Gastrocnemius medialis (tissue), 4 donors: ENCODE measurements around the gene NFIC. TPM values are rescaled to one million over a fixed set of nuclear protein-coding genes. Genes with fewer than 3 reads are reported as not detected.

Source experiments
- ATAC-seq, 2 donors: fragments of 150-250 bp; one replicate each; pipeline ENCODE4 v1.9.1; 2016
- DNase-seq, 2 donors: peaks; one replicate each; pipeline ENCODE4 v3.0.0-alpha.2; 2019
- H3K27ac ChIP-seq, 4 donors: fragments of 200-600 bp; sonication (generic); 1 replicate in 1 of 4; 2 replicates in 3 of 4; pipeline ENCODE4 v1.5.1; 2016 to 2018; ENCODE audit warnings: mild to moderate bottlenecking in 2 of 4, moderate library complexity in 1 of 4
- H3K27me3 ChIP-seq, 3 donors: fragments of 200-600 bp; sonication (generic) in 2 of 3; 1 replicate in 1 of 3; 2 replicates in 2 of 3; pipeline versions ENCODE4 v1.5.1 to v1.6.0; 2016 to 2019; ENCODE audit warnings: mild to moderate bottlenecking in 1 of 3, moderate library complexity in 1 of 3
- H3K36me3 ChIP-seq, 2 donors: fragments of 200-600 bp; sonication (generic) in 1 of 2; one replicate each; pipeline ENCODE4 v1.5.1; 2017 to 2018
- H3K4me1 ChIP-seq, 2 donors: fragments of 200-600 bp; sonication (generic) in 1 of 2; one replicate each; pipeline ENCODE4 v1.5.1; 2016 to 2017; ENCODE audit warnings: mild to moderate bottlenecking in 2 of 2
- H3K4me3 ChIP-seq, 4 donors: fragments of 200-600 bp; sonication (generic) in 3 of 4; 1 replicate in 1 of 4; 2 replicates in 3 of 4; pipeline ENCODE4 v1.5.1; 2016 to 2019; ENCODE audit warnings: mild to moderate bottlenecking in 2 of 4
- H3K9me3 ChIP-seq, 3 donors: fragments of 200-600 bp; sonication (generic) in 2 of 3; 1 replicate in 1 of 3; 2 replicates in 2 of 3; pipeline ENCODE4 v1.5.1; 2016 to 2019
- CTCF ChIP-seq, 5 experiments: fragments of 450-650 bp in 3 of 5; fragments of 200-600 bp in 2 of 5; sonication (generic) in 2 of 5; IDR thresholded peaks in 4 of 5; conservative IDR thresholded peaks in 1 of 5; 1 replicate in 4 of 5; 2 replicates in 1 of 5; pipeline ENCODE4 v1.5.1; 2016 to 2019; ENCODE audit warnings: antibody characterized with exemption in 5 of 5, mild to moderate bottlenecking in 3 of 5, moderate library complexity in 3 of 5
- POLR2A ChIP-seq, 2 donors: fragments of 450-650 bp; IDR thresholded peaks; one replicate each; pipeline ENCODE4 v1.6.1; 2017; ENCODE audit warnings: antibody characterized with exemption in 2 of 2, mild to moderate bottlenecking in 2 of 2, moderate library complexity in 2 of 2
- in situ Hi-C, 4 donors: fragments of 200-750 bp; cut with MboI; loops; one replicate each; pipeline versions ENCODE4 v1.15.0 to v1.8.0; 2017; ENCODE audit warnings: low sequenced_read_pairs in 4 of 4
- intact Hi-C: fragments of 100-400 bp; cut with DNase I; formaldehyde crosslinking; loops from one replicate; pipeline ENCODE4 v1.15.1; 2023; ENCODE audit warnings: low total_unique reads
- total RNA-seq, 4 donors: library from RNA; depleted of rRNA; stranded (reverse); fragments of >200 nt; gene quantifications; one replicate each; pipeline versions ENCODE4 v1.1.0 to v1.2.3, GENCODE V29; 2016

The NFIC gene
- total RNA-seq, 4 donors from 2014 or later, result 90.2 to 403 (median 348) TPM

DNA sequence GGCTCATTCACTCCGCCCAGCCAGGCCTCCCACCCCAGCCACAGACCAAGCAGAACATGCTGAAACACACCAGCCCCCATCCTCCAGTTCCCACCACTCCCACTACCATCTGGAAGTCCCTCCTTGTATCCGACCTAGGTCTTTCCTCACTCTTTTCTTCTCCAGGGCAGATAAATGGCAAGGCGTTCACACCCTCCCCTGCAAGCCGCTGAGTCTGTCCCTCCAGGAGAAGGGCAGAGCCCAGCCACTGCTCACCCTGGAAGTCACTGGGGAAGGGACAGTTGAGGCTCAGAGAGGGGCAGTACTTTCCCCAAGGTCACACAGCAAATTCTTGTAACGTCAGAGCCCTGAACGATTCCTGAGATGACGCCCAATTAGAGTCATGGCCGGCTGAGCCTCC, 45.5 kb upstream of the NFIC start:
- Histone ChIP-seq H3K4me1 (no peaks in the 10 kb centered on the region), H3K4me3 (no peak overlapping the region), H3K27me3 (peaks cover 22 to 37% (median 34%) of the 10 kb centered on the region in 3 donors), H3K9me3 (no peaks in the 10 kb centered on the region), H3K36me3 (no peaks in the 10 kb centered on the region), H3K27ac (no peak overlapping the region)
- DNase-seq (no peak), ATAC-seq (no peak)
- no peak for TF ChIP-seq CTCF (IDR thresholded peaks at IDR 0.05 in 4 of 5, conservative IDR thresholded peaks at IDR 0.05 in 1 of 5)
- TF ChIP-seq POLR2A (IDR thresholded peaks at IDR 0.05), result no peak
- intact Hi-C loops (no loop called here), in situ Hi-C loops (loop anchor here in 2 of 4 donors (10.0 kb wide), 1 partner anchor 154 kb away; no protein-coding TSS in a partner anchor)

DNA sequence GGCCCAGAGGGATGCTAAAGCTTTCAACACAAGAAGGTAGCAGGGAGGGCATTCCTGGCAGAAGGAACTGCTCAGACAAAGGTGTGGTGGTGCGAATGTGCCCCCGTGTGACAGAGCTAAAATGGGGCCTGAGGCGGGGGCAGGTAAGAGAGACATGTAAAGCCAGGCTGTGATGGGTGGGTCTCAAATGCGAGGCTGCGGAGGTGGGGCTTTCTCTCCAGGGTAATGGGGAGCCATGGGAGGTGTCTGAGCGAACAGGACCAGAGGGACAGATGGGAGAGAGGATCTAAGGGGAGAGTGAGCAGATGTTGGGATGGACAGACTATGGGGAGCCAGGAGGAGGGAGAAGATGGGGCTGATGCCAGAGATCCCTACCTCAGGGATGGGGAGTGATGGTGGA, 44.7 kb upstream of the NFIC start:
- no peak for TF ChIP-seq POLR2A (IDR thresholded peaks at IDR 0.05)
- no peak for TF ChIP-seq CTCF (IDR thresholded peaks at IDR 0.05 in 4 of 5, conservative IDR thresholded peaks at IDR 0.05 in 1 of 5)
- in situ Hi-C loops (loop anchor here in 2 of 4 donors (10.0 kb wide), 1 partner anchor 153 kb away; no protein-coding TSS in a partner anchor), intact Hi-C loops (no loop called here)
- Histone ChIP-seq H3K4me3 (no peak overlapping the region), H3K9me3 (no peaks in the 10 kb centered on the region), H3K27ac (no peak overlapping the region), H3K36me3 (no peaks in the 10 kb centered on the region), H3K4me1 (no peaks in the 10 kb centered on the region), H3K27me3 (peaks cover 22 to 34% (median 30%) of the 10 kb centered on the region in 3 donors)
- ATAC-seq, result no peak
- DNase-seq, result no peak

DNA sequence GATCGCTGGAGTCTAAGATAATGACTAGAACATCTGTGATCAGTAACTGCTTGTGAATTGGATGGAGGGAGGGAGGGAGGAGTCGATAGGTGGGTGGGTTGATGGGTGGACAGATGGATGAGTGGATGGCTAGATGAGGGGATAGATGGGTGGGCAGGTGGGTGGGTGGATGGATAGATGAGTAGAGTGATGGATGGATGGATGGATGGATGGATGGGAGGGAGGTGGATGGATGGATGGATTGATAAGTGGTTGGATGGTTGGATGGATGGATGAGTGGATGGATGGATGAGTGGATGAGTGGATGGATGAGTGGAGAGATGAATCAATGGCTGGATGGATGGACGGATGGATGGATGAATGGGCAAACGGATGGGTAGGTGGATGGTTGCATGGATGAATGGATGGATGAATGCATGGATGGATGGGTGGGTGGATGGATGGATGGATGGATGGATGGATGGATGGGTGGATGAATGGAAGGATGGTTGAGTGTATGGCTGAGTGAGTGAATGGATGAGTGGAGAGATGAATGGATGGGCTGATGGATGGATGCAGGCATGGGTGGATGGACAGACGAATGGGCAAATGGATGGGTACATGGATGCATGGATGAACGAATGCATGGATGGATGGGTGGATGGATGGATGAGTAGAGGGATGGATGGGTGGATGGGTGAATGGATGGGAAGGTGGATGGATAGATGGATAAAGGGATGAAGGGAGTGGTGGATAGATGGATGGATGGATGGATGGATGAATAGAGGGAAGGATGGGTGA, 44.0 kb upstream of the NFIC start:
- peaks cover 17 to 34% (median 23%) of the 10 kb centered on the region in 3 donors for H3K27me3 ChIP-seq

GRCh38 chr19:3323026-3323425, 43.4 kb upstream of the NFIC start:
- peaks cover 15 to 29% (median 20%) of the 10 kb centered on the region in 3 donors for H3K27me3 ChIP-seq
- DNase-seq (no peak), ATAC-seq (no peak)
- in situ Hi-C loops, result loop anchor here in 2 of 4 donors (10.0 kb wide), 1 partner anchor 152 kb away; no protein-coding TSS in a partner anchor
- no peaks in the 10 kb centered on the region for H3K36me3 ChIP-seq
- intact Hi-C loops, result no loop called here
- no peaks in the 10 kb centered on the region for H3K4me1 ChIP-seq
- H3K4me3 ChIP-seq, result no peak overlapping the region
- H3K27ac ChIP-seq, result no peak overlapping the region
- no peaks in the 10 kb centered on the region for H3K9me3 ChIP-seq
- TF ChIP-seq CTCF (IDR thresholded peaks at IDR 0.05 in 4 of 5, conservative IDR thresholded peaks at IDR 0.05 in 1 of 5) (no peak), POLR2A (IDR thresholded peaks at IDR 0.05) (no peak)

More for the DNA sequence above, 44.0 kb upstream of the NFIC start:
- intact Hi-C loops (no loop called here), in situ Hi-C loops (loop anchor here in 2 of 4 donors (10.0 kb wide), 1 partner anchor 152 kb away; no protein-coding TSS in a partner anchor)
- Histone ChIP-seq H3K9me3 (no peaks in the 10 kb centered on the region), H3K36me3 (no peaks in the 10 kb centered on the region), H3K27ac (no peak overlapping the region), H3K4me3 (no peak overlapping the region), H3K4me1 (no peaks in the 10 kb centered on the region)
- ATAC-seq, result no peak
- DNase-seq, result no peak
- no peak for TF ChIP-seq CTCF (IDR thresholded peaks at IDR 0.05 in 4 of 5, conservative IDR thresholded peaks at IDR 0.05 in 1 of 5)
- no peak for TF ChIP-seq POLR2A (IDR thresholded peaks at IDR 0.05)
